NCI-H2196 (cell line): Measurements from ENCODE around the gene GALNT18.

Experiments used
- DNase-seq: peaks from one replicate; lab custom pipeline; 2025; ENCODE audit not compliant: unreplicated experiment; lab: John Stamatoyannopoulos, UW

GALNT18 gene

DNA sequence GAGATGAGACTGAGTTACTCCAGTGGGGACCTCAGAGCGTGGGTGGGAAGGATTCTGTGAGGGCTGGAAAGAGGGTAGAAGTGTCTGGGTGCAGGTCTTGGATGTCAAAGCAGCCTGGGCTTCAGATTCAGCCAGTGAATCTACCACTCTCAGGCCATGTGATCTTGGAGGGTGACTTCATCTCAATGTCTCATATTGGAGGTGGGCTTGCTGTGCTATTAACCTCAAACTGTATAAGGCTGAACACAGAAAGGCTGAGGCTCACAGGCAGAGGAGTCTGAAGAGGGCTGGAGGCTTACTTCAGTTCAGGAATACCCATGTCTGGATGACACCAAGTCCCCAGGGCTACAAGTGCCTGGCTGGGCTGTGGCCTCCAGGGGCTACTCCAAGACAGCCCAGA lies 332.1 kb downstream of the GALNT18 start:
- DNase-seq, result no peak

DNA sequence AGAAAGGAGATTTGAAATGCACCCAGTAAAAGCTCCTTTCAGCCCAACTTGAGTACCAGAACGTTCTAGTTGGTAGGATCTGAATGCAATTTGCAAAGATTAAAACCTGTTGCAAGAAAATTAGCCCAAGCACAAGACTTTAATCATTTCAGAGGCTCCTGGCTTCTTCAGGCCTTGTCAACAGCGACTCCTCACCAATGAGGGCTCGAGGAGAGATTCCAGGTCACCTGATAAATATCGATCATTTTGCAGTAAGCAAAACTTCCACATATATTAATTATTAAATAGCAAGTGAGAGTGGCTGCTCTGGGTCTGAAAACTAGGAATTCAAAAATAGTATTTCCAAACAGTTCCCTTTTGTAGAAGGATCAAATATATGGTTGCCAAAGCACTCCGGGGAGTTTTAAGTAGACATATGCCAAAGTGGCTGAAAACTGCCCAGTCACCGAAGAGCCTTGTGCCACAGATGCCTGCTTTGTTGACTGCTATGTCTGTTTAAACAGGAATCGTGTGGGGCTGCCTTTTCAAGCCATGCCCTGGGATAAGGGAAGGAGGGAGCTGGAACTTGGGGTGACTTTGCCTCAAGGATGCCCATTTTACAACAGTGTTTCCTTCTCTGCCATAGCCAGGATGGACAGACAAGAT lies 332.7 kb downstream of the GALNT18 start:
- no peak for DNase-seq

DNA sequence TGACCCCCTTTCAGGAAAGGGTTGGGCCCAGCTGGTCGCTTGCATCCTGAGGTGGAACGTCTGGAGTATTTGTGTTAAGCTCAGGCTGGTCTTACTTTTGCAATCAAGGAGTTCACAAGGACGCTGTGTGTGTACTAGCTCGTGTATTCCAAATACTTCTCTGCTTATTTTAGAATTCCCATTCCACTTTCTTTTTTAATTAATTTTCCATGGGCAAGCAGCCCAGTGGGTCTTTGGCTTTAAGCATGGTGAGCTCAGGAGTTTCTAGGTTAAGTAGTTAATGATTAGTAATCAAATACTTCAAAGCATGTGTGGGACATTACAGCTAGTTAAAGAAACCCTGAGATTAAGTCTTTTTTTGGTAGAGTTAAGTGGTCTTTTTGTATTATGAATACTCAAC lies 337.3 kb downstream of the GALNT18 start:
- no peak for DNase-seq

DNA sequence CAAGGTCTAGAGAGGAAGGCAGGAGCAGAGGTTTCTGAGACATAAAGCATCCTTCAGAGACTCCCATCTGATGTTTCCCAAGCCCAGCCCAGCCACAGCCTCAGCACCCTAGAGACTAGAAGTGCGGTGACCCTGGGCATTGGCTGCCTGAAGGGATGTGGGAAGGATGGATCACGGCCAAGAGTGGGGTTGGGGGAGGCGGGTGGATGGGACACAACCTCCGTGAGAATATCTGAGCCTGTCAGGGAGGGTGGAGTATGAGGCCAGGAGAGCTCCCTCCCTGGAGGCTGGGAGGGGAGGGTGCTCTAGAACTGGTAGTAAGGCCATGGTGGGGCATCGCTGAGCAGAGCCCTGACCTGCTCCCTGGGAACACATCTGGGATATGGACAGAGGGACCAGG lies 340.2 kb downstream of the GALNT18 start:
- DNase-seq, result no peak

DNA sequence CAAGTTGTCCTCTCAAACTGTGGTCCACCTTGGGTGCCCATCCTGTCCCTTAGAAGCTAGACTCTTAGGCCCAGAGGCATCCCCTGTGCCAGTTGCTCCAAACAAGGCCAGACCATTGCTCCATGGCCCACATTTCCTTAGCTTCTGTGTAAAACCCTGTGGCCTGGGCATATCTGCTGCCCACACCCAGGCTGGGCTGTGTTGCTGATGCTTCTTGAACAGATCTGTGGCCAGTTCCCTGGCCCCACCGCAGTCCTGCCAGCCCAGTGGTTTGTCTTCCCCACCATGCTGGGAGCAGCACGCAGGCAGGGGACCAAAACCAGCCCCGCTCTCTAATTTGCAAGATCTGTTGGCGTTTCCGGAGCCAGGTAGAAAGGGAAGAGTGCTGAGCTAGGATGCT lies 341.0 kb downstream of the GALNT18 start:
- DNase-seq, result no peak

DNA sequence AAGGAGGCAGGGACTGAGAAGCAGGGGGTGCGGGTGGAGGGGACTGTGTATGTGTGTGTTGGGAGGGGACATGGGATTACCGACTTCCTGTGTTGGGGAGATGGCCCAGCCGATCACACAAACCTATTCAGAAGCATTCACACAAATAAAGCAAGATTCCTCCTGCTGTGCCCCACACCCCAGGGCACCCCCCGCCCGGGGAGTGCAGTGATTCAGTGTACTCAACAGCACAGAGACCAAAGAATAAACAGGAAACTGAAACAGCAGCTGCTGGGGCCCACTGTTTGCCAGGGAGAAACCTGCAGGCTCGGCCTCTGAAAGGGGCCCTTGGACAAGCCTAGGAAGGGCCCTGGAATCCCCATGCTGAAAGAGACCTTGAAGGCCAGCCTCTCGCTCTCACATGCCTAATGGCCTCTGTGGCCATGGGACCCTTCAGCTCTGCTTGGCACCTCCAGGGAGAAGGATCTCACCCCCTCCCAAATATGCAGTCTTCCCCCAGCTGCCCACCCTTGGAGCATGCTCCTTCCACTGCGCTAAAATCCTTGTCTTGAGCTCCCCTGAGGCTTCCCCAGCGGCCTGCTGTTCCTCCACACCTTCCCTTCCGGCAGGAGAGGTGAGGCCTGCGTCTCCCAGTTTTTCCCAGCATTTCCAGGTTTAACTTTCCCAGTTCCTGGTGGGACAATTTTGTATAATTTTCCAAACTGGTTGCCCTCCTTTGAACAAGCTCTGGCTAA lies 341.7 kb downstream of the GALNT18 start:
- peak; percentile 45 for DNase-seq

DNA sequence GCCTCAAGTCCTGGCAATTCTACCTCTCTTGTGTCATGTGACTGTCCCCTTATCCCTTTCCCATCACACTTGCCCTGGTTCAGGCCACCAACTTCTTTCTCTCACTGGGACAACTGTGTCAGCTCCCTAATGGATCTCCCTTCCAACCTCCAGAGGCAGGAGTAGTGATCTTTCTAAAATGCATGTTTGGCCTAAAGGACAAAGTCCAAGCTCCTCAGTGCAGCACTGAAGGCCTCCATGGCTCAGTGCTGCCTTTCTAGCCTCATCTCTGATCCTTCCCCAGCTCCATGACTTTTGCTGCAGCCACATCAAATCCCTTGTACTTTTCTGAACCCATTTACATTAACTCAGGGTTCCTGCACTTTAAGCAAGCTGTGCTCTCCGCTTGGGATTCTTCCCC lies 349.6 kb downstream of the GALNT18 start:
- no peak for DNase-seq

DNA sequence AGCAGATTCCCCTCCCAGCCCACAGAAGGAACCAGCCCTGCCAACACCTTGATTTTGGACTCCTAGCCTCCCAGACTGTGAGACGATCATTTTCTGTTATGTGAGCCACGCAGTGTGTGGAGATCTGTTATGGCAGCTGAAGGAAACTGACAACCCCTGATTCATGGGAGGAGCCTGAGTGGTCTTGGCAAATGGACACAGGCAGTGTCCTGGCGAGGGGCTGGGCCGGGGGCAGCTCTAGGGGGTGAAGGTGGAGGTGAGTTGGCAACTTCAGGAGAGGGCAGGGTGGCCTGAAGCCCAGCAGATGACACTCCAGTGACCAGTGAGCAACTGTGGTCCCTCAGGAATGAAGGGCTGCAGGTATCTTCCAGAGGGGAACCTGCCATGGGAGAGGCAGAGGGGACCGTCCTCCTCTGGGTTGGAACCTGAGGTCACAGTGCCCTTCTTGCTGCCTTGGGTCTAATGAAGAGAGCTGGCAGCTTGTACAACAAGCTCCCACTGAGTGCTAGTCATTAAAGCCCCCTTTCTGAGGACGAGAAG lies 351.5 kb downstream of the GALNT18 start:
- no peak for DNase-seq

DNA sequence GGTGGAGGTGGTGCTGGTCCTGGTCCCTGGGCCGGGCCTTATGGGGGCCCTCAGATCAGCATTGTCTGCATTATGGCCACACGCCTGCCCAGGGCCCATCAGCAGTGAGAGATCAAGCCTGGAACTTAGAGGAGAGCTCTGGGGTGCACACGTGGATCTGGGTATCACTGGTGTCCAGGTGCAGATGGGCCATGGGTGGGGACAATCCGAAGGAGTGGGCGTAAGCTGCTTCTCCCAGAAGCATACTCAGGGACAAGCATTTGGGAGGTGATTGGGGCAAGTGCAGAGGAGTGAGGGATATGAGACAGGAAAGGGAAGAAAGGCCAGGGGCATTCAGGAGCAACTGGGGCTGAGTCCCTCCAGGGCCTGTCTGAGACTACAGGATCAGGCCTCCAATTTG lies 353.1 kb downstream of the GALNT18 start:
- DNase-seq, result no peak

DNA sequence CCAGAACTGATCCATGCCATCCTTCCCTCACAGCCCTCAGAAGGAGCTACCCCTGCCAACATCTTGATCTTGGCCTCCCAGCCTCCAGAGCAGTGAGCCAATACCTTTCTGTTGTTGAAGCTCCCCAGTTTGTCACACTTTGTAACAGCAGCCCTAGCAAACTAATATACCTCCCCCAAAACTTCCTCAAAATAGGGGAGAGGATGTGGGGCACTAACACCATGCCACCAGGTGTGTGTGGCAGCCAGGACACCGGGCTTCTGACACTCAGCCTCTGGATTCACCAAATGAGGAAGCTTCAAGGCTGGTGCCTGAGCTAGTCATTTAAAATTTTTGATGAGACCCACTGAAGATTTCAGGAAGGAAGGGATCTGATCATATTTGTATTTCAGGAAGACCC lies 353.7 kb downstream of the GALNT18 start:
- DNase-seq, result no peak

DNA sequence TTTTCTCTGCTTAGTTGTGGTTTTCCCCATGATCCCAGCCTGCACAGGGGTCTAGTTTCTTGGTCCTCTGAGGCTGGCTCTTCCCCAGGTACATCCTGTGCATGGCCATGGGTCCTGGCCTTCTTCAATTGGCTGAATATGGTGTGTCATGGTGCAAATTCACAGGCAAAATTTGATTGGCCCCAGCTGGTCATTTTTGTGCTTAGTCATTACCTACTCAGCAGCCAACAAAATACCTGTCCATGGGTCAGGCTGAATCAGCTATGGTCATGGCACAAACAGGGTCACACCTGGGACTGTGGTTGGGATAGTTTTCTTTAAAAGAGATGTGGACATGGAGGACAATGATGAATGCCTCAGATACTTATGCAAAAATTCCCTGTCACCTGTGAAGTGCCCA lies 354.5 kb downstream of the GALNT18 start:
- no peak for DNase-seq

DNA sequence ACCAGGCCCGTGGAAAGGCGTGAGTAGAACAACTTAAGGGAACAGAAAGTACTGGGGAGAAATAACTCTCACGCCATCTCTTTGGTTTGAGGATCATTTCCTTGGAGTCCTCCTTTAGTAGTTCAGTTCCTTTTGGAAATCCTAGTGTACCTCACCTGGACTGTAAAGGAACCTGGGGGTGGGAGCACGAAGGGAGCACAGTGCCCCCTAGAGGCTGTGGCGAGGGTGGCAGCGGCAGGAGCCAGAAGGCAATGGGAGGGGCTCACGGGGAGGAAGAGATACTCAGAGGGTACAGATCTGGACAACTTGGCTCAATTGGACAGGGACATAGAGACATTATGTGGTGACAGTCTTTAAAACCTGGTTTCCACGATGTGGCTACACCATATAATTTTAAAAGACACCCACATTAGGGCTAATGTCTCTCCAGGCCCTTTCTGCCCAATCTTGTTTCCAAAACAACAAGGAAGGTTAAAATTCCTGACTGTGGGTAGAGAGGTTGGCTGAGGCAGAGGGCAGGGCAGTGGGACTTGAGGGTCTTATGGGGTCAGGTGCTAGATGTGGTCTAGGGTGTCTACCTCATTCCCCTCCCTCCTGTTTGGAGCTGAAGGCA lies 355.7 kb downstream of the GALNT18 start:
- peak; percentile 74 for DNase-seq

DNA sequence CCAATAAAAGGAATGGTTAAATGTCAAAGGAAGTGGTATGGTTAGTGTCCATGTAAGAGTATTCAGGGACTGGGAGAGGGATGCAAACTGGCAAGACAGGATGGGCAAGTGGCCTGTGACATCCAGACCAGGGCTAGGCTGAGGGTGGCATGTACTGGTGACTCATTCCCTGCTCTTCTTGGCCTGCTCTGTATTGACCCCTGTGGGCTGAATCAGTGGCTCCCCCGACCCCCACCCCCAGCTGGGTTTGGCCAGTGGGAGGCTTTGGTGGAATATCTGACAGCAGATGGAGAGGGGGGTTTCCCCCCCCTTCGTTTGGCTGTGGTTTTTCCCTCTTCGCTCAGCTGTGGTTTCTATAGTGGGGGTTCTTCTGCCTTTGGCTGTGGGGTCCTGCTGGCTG lies 356.5 kb downstream of the GALNT18 start:
- no peak for DNase-seq

DNA sequence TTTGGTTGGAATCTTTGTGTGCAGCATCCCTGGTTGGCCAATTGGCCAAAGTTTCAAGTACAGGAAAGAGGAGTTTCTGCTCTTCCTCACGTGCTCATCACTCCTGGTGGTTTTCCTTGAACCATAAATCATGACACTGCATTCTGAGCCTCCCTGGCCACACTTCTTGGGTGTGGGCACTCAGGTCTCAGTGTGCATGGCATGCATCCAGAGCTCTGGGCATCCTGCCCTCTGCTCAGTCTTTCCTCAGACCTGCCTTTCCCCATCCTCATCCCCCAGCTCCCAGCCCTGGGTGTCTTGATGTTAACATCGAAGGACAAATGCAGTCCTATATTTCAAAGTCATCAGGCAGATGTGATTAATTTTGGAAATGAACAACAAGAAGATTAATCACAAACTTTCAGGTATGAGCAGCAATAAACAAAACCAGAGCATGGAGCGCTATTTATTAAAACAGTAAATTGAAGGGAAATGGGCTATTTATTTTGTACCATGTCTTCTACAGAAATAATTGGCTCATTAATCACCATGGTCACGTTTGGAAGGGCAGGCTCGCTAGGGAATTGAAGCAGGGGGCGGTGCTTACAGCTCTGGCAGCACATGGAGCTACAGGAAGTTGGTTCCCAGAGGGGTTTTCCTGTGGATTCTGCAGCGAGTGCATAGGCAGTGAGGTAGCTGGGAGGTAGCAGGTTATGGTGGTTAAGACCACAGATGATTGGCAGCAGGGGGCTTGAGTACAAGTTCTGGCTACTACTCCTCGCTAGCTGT lies 358.4 kb downstream of the GALNT18 start:
- DNase-seq, result peak; percentile 32

DNA sequence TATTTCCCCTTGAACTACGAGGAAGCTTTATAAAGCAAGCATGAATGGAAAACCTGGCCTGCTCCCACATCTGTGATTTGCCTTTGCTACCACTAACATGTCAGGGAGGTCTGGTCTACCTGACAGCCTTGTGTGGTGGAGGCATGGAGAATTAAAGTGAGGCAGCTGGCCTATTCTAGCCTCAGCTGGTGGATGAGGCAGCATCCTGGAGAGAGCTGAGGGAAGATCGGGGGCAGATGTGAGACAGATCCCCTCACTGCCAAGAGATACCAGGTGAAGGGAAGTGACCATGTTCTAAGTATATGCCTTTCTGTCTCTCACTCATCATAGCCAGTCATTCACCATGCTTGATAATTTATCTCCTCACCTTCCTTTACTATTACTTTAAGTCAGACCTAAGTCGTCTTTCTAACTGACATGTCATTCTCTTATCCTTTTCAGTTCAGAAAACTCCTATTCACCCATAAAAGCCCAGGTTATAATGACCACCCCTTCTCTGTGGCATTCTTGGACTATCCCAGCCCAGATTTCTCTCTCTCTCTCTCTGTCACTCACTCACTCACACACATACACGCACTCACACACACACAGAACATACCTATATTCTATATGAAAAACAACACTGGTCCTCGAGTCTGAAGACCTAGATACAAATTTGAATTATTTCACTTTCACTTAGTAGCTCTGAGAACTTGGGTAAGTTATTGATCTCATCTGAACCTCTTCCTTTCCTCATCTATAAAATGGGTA lies 359.5 kb downstream of the GALNT18 start:
- DNase-seq, result no peak

DNA sequence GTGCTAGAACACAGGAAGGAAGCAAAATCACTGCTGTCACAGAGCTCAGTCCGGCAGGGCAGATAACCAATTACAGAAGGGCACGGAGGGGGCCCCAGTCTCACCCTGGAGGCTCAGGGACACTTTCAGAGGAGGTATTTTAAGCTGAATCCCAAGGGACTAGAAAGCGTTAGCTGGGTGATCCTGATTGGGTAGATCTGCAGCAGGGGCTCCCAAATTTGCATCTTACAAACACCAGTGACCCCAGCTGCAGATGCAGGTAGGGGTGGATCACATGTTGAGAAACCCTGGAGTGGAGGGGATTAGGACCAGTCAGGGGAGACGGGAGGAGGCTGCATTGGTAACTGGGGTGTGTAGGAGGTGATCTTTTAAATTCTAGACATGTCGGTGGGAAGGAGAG lies 360.2 kb downstream of the GALNT18 start:
- no peak for DNase-seq

DNA sequence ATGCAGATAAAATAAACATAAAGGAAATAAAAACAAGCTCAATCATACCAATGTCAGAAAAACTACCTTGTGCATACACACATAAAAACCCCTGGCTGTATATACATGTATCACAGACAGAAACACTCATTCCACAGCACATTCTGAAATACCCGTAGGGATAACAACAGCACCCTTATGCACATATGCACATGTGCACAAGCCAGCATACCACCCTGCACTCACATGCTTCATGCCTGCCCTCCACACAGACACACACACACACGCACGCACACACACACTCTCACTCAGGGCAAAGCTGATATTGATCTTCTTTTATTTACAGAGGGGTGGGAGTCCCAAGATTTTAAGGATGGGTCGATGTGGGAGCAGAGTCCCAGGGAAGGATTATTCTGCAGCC lies 360.9 kb downstream of the GALNT18 start:
- no peak for DNase-seq

DNA sequence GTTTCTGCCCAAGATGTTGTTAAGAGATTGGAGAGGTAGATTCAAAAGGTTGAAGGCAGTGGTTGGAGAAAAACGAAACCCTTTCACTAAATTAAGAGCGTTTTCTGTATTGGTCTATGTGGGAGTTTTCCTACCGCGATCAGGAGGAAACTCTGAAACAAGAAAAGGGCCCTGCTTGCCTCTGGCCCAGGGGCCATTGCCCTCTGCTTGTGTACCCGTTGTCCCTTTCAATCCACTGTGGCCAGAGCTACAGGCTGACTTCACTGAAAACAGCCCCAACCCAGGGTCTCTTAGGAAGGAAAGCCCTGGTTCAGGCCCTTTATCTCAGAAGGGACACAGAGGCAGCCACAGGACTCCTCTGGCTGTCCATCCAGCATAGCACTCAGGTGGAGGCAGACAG lies 367.8 kb downstream of the GALNT18 start:
- no peak for DNase-seq

DNA sequence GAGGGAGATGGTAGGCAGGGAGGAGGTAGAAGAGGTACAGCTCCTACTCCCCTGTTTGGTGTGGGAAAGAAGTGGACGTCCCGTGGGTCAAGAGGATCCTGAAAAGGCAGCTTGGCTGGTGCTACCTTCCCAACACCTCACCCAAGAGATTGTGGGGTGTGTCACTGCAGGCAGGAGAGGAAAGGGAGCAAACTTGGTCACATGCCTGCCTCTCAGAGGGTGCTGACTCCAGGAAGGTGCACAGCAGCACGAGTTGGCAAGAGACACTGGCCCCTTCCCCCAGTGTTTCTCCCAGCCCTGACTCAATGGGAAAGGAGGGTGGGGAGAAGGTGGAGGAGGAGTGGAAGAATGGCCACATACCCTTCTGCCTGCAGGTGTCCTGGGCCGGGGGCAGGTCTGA lies 368.3 kb downstream of the GALNT18 start:
- no peak for DNase-seq

DNA sequence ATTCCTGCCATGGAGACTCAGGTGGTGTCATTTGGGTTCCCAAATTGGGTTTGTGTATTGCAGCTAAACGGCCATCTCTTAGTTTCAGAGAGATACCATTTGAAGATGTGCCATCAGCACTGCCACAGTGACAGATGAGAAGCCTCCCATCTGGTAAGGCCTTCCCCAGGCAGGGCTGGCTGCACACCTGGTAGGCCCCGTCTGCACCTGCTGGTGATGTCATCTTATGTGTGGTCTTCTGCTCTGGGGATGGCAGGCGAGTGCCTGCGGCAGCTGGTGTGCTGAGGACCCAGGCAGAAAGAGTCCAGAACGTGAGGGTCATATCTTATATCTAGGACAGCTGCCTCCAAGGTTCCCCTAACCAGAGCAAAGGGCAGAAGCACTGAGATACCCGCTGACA lies 369.4 kb downstream of the GALNT18 start:
- peak; percentile 77 for DNase-seq
